HG02938 (cell line): Measurements from ENCODE around the gene UNC5B.

Experiments
- ATAC-seq: cut with Tn5 transposase; IDR thresholded peaks from one replicate; pipeline ENCODE4 v1.9.1; 2021; ENCODE audit warnings: mild to moderate bottlenecking, moderate library complexity; ENCODE audit not compliant: unreplicated experiment

Gene UNC5B

GRCh38 chr10:71239131-71239915 is 27.0 kb downstream of the UNC5B start:
- no peak for ATAC-seq

- ATAC-seq: no peak
Observed at GRCh38 chr10:71239946-71240795, 27.8 kb downstream of the UNC5B start.

- no peak for ATAC-seq
Observed at GRCh38 chr10:71241114-71241829, 28.9 kb downstream of the UNC5B start.

- no peak for ATAC-seq
Observed at GRCh38 chr10:71241830-71242621, 29.7 kb downstream of the UNC5B start.

DNA sequence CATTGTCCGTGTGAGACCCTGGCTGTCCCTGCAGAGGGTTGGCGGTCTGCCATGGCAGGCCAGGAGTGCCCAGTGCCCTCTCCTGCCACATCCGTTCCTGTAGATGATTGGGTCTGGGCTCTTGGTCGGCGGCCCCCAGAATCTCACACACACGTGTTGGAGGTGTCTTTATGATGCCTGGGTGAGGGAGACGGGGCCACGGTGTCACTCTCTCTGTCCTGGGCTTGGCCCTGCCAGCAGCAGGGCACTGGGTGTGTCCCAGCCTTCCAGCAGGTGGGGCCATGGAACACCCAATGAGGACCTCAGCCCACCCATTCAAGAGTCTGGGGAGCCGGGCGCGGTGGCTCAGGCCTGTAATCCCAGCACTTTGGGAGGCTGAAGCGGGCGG is 30.2 kb downstream of the UNC5B start:
- no peak for ATAC-seq

DNA sequence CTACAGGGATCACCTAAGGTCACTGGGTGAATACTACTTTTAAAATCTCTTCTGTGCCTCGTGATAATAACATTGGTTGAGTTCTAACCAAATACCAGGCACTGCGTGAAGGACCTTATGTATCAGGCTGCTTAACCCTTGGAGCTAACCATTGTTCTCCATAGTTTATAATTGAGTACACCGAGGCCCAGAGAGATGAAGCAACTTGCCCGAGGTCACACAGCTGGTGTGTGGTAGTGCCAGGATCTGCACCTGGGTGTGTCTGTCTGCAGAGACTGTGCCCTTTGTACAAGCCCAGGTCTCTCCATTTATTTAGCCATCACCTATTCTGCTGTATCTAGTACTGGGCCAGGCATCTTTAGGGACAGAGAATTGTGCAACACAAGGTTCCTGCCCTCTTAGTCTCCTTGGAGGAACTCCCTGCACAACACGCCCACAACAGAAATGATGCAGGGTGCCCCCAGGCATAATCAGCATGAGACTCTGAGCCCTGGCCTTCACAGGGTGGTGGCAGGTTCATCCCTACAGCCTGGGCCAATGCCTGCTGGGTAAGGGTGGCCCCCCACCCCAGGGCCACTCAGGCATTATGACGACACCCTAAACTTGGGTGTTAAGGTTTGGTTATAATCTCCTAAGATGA is 31.5 kb downstream of the UNC5B start:
- no peak for ATAC-seq

DNA sequence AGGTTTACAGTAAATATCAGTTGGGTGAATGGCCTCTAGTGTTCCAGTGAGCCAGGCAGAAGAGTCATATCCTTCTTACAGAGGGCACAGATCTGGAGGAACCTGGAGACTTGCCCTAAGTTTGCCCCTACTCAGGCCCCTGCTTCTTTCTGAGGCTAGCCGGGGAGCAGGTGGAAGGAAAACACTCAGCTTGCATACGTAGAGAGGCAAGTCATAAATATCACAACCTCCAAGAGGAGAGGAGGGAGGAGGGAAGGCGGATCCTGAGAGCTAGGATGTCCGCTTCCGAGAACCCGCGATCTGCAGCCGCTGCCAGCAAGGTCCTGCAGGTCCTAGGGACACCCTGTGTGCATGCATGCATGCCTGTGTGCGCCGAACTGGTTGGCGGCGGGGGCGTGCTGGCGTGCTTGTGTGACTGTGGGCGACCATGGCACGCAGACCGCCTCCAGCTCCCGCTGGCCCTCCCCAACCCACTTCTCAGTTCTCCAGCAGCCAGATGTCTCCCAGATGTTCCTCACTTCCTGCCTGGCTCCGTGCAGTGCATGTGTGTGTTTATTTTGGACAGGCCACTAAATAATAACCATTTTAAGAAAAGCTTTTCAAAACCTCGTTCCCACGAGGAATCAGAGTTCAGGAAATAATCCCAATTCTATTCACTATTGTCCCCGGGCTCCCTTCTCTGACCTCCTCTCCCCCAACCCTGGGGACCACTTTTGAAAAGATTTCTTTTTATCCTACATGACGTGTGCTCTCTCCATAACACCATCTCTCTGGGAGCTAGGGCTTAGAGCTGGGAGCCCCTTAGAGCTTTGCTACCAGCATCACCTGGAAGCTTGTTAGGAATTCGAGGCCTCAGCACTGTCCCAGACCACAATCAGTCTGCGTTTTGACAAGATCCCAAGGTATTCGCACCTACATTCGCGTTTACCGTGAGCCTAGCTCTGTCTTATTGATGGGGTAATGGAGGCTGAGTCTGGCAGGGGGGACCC is 32.4 kb downstream of the UNC5B start:
- no peak for ATAC-seq

DNA sequence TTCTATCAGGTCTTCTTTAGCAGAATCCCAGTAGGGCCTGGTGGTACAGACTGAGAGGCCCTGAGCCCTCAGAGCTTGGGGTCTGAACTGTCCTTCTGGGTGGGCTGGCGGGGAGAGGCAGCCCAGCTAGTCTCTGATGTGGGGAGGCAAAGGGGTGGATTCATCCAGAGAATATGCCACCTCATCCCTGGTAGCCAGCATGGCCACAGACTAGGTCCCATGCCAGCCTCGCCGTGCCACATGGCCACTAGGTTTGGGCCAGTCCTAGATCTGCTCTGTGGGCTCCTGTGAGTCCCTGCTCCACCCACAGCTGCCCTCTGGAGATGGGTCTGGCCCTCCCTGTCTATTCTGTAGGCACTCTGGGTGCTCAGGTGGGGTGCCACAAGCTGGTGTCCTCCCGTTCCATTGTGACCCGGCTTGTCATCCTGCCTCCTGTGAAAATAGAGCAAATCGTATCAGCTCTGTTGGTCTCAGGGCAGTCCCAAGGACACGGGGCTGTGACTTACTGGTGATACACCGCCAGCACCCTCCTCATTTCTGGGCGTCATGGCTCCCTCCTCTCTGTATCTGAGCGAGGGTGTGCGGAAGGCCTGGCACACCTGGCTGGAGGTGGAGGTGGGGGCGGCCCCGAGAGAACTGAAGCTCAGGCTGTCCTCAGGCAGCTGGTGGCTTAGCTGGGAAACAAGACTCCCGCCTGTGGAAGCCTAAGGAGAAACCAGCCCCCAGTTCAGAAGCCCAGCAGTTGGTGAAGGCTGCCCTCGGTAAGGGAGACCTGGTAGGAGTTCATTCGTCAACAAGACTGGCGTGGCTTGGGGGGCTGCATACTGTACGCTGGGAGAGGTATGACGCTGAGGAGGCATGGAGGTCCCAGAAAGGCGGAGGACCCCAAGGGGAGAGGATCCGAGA is 33.3 kb downstream of the UNC5B start:
- no peak for ATAC-seq

DNA sequence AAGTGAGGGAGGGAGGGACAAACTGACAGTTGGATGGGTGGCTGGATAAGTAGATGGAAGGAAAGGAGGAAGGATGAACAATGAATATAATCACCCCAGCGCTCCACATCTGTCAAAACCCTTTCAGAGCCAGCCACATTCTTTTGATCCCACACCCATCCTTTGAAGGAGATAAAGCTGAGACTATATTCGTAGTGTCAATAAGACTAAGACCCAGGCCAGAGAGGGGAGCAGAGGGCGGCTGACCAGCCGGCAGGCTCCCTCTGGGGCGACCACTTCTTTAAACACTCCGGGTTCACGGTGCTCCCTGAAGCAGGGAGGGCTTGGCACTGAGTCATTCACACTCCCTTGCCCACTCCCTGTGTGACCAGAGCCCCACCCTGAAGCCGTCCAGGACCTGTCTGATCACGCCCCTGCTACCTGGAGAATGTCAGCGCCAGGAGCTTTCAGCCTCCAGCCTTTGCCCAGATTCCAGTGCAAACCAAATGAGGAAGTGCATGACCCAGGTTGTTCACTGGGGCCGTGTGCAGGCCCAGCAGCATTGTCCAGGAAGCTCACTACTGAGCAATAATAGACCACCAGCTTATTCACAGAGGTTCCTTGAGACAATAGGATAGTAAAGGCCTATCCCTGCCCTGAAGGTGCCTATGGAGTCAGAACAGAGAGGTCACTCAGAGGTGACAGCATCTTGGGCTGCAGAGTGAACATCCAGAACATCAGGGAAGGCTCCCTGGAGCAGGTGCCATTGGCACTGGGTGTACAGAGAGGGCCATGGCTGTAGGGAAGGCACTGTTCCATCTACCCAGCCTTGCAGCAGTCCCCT is 34.4 kb downstream of the UNC5B start:
- no peak for ATAC-seq

GRCh38 chr10:71247414-71247705 is 35.0 kb downstream of the UNC5B start:
- no peak for ATAC-seq

- ATAC-seq: no peak
Observed at GRCh38 chr10:71247804-71248203, 35.4 kb downstream of the UNC5B start.

GRCh38 chr10:71248210-71248609 is 35.8 kb downstream of the UNC5B start:
- ATAC-seq: no peak

- ATAC-seq: no peak
Observed at GRCh38 chr10:71249996-71250395, 37.6 kb downstream of the UNC5B start.

GRCh38 chr10:71250405-71250804 is 38.0 kb downstream of the UNC5B start:
- ATAC-seq: no peak

- no peak for ATAC-seq
Observed at GRCh38 chr10:71250842-71251241, 38.5 kb downstream of the UNC5B start.

DNA sequence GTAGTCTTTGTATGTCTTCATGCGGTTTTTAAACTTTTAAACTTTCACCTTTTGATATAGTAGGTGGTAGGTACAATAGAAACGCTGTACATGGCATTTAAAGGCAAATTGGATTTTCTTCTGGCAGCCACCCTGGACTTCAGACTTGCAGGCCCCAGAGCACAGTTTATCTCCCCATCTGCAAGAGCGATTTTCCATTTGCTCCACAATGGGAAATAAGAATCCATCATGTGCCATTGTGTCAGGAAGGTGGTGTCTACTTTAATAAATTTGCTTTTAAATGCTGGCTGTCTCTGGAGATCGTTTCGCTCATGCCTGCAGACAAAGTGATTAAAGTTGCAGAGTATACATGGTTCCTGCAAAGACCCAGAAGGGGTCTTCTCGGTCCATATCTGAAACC is 38.9 kb downstream of the UNC5B start:
- ATAC-seq: no peak

GRCh38 chr10:71252220-71252619 is 39.9 kb downstream of the UNC5B start:
- ATAC-seq: no peak
